NOMO-1 (cell line): ENCODE results near the gene HRK.
A peak's percentile ranks its signal among the peaks of the same experiment; 100 is the strongest.

ENCODE experiments used
- DNase-seq, 2 experiments: peaks; one replicate each; lab custom pipeline; 2025; ENCODE audit not compliant: unreplicated experiment in 2 of 2; lab: John Stamatoyannopoulos, UW

Gene HRK

DNA sequence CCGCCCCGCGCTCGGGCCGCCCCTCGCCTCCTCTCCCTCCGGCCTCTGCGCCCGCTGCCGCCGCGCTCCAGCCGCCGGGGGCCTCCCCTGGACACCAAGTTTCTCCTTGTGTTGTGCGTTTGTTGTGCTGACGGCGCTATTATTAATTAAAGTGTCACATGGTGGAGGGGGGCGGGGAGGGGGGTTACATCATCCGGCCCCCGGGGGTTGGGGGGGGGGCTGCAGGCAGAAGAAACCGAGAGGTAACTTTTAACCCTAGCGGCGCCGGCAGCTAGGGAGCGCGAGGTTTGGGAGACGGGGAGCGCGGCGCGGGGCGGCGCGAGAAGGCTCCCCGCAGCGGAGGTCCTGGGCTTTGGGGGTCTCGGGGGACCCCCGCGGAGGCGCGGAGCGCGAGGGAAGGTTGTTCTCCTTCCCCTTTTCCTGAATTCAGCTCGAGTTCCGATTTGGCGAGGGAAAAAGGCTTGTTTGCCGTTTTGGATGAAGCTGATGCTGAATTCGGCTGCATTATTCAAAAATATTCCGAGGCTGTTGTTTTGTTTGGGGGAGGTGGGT, at the start of gene HRK:
Gene HRK (minus strand): TSS at position 117 of the 552 bp plus-strand sequence. CDS start 134 bp downstream, outside the sequence.
- DNase-seq: peak in 1 of 2 experiments; percentile 36

DNA sequence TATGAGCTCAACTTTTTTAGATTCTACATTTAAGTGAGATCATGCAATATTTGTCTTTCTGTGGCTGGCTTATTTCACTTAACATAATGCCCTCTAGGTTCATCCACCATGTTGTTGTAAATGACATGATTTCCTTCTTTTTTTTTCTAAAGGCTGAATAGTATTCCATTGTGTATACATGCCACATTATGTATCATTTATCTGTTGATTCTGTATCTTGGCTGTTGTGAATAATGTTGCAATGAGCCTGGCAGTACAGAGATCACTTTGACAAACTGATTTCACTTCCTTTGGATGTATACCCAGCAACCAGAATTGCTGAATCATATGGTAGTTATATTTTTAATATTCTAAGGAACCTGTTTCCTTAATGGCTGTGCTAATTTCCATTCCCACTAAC, 48.6 kb upstream of the HRK start:
- DNase-seq: peak in 1 of 2 experiments; percentile 5

DNA sequence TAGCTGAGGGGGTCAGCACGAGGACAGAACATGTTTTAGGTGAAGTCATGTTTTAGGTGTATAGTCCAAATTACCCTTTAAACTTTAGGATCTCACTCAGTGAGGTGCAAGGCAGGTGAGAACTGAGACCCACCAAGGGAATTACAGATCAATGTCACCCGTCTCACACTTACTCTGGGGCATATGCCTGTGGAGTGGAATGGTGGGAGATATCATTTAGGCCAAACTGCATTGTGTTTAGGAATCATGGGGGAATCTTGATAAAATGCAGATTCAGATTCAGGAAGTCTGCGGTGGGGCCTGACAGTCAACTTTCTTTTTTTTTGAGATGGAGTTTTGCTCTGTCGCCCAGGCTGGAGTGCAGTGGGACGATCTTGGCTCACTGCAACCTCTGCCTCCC, 47.3 kb upstream of the HRK start:
- no peak for DNase-seq

DNA sequence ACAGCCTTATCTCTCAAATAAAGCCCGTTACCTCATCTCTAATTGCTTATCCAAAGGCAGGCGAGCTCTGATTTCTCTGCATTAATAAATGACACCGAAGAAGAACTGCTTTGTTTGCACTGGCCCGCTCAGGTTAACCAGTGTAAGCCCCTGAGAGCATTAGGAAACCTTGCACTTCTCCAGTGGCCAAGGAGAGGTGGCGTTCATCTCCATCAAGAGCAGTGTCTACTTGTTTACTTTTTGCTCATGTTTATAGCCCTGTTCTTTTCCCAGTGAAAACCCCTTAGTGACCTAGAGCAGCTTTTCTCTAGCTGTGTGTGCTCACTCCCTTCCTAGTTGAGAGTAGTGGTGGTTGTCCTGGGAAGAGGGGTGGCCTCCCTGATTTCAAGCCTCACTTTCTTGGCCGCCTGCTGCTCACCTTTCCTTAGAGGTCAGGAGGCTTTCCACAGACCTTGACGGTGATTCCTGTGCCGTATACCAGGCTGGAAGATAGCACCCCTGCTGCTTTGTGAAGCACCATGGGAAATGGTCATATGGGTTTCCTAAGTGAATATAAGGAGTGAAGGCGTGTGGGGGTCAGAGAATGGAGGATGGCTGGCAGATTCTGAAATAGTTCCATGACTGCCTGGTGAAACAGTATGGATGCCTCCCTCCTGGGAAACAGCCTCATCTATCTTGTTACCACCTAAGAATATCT, 46.2 kb upstream of the HRK start:
- no peak for DNase-seq

DNA sequence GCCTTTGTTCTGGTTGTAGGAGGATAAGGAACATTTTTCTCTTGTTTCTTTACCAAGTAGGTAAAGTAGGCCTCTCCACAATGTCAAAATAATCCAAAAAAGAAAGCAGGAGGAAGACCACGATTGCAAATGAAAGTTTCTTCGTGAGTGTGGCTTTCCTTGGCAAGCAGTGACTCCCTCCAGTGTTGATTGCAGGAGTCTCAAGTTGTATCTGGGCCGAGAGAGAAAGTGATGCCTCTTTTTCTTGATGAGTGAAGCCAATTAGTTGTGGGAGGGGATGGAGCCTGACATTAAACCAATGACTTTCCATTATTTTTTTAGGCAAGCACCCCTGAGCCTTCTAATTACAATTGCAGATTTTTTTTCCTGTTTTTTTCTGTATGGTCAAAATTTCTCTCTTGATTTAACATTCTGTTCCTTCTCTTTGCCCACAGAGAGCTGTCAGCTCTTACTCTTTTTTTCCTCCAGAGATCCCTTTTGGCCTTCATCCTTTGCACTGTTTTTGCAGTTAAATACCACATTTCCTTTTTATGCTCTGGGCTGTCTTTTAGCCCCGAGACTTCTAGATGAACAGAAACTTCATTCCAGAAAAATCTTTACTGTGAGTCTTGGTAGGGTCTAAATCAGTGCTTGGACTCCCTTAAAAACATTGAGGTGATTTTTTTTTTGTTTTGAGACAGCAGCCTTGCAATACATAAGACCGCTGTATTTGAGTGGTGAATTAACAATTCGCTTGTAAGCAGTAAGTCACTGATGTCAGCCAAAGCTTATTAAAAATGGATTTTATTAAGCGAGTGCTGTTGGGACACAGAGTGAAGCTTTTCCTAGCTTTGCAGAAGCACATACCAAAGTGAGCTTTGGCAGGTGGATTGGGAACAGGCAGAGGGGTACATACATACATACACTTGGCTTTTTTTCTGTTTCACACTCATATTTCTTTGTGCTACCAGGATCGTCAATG, 45.3 kb upstream of the HRK start:
- DNase-seq: no peak

DNA sequence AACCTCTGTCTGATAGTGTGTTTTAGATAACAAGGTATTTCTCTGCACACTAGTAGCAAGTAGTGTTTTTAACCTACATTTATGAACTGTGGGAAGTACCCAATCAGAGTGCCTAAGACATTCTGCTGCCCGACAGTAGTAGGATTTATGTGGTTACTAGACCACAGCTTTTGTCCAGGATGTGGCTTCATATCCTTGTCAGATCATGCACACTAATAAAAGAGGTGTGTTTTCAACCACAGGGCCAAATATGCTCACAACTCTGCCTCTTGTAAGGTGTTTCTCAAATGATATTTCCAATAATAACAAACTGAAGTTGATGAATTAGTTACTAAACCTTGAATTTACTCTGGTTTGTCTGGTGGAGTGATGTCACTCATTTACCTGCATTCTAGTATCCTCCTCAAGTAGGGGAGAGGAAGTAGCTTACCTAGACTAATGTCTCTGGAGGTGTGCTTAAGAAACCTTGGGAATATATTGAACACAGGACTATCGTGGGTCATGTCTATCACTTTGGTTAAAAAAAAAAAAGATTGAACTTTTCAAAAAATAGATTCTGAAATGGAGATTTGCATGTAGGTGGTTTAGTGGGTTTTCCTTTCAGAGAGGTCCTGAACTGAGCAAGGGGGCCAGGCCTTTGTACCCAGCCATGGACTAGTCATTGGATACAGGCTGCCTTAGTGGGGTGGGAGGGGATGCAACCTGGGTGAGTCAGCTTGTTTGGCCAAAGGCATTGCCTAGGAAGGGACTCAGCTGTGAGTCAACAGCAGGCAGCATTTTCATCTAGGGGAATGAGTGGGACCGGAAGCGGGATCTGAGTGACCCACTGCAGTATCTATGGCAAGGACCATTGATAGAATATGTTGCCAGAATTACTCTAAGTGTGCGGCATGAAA, 43.6 kb upstream of the HRK start:
- DNase-seq: peak in 1 of 2 experiments; percentile 56

DNA sequence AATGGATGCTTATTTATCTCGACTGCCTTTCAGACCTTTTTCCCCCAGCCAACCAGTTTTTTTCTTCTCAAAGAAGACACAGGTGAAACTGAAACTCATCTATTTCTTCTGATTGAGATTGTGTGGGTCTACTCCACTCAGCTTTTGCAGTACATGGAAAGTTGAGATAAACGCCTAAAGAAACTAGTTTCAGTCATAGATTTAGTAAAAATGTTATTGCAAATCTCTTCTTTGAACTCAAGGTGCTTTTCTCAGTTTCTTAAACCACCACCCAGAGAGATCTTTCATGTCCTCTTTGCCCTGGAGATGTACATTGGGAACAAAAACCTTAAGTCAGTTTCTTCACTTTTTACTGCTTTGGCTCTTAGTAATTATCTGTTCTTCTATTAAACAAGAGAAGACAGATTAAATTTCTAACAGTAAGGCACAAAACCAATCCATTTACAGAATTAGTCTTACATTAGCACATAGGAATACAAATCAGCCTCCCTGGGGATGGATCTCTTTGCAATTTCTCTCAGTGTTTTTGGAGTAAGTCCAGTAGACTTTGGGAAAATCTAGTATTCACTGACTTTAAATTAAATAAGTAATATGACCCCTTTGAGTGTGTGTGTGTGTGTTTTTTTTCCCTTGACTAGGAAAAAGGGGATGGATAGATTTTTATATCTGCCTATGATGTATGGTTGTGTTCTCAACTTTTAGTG, 41.1 kb upstream of the HRK start:
- no peak for DNase-seq

DNA sequence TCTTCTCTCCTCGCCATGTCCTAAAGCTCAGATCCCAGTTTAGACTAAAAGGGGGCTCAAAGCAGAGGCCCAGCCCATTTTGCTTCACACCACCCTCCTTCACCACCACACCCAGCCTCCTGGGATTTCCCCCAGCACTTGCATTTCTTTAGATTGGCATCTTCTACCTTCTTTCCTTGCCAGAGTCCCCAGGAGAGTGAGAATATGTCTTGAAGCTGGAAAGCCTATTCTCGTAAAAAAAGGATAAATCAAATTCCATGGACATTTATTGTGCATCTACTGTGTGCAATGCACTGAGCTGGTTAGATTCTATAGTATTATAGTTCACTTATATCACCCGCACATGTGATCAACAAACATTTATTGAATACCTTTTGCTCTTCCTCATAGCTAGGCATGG, 39.7 kb upstream of the HRK start:
- DNase-seq: no peak

DNA sequence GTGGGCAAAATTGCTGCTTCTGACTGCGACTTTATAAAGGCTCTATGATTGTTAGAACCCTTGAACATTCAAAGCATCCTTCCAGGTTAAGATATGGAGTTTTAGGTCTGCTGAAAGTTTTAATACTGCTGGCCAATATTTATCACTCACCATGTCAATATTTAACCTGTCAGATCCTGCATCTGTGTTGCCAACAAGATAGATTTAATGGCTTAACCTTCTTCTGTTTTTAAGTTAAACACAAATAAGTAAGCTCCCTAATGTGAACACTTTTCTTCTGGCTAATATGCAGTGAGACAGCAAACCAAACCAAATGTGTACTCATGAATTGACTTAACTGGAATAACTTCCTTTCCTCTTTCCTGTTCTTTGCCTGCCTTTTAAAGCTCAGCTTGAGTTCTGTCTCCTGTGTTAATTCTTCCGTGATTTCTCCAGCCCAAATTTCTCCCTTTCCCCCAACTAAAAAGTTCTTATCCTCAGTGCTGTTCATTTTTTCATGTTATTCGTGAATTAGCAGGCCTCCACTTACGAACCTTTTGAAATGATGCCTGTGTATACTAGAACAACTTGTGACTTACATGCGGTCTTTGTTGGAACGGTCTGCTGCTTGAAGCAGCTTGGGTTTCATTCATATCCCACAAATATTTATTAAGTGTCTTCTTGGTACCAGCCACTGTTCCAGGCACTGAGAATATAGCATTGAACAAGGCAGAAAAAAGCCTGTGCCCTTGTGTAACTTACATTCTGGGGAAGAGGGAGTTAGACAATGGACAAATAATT, 38.7 kb upstream of the HRK start:
- DNase-seq: no peak

DNA sequence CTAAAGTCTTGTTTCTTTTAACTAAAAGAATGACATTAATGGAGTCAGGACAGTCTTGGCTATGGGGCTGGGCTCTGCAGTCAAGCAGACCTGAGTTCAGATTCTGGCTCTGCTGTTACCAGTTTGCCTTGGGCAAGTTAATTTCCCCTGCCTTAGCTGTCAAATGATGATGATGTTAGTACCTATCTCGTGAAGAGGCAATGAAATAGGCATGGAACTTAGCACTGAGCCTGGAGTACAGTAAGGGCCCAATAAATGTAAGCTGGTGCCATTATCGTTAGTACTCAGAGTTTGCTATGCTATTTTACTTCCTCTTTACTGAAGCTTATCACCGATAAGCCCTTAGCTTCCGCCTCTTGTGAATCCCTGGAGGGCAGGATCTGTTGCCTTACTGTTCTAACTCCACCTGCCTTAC, 38.0 kb upstream of the HRK start:
- peak; percentile 1 to 27 for DNase-seq

DNA sequence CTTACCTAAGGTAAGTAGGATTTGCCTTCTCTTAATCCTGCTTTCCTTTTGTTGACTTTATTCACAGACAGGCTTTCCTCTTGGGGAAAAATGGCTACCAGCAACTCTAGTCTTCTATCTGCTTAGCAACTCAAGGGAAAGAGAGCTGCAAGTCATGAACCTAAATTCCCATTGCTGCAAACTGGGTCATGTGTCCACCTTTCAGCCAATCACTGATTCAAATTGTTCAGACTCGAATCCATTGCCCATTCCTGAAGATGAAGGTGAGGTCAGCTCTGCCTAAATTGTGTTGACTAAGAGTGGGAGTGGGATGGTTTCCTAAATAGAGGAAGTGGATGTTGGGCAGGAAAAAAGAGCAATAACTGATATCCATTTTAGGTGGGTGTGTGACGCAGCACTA, 37.2 kb upstream of the HRK start:
- no peak for DNase-seq

DNA sequence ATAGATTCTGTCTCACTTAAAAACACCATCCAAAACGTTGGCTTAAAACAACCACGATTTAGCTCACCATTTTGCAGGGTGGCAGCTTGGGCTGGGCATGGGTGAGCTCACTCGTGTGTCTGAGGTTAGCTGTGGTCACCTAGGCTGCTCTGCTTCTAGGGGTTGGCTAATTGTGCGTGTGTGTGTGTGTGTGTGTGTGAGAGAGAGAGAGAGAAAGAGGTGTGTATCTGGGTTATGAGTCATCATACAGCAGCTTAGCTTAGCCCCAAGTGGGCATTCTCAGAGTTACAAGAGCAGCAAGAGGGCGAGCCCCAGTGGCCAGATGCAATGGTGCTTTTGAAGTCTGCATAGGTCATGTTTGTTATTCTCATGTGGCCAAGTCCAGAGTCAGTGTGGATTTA, 35.5 kb upstream of the HRK start:
- peak; percentile 63 to 65 for DNase-seq

DNA sequence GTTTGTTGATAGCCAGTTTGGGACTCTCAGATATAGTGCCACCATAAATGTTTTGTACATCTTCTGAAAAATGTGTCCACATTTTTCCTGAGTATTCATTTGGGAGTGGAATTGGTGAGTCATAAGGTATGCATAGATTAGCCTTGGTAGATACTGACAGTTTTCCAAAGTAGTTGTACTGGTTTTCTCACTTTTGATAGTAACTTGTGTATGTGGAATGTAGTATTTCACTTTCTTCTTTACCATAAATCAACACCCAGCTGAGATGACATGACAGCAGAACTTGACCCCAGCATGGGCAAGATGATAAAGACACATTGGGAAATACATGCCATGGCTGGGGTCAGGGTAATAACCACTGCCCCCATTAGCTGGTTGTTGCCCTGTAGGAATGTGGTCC, 34.9 kb upstream of the HRK start:
- no peak for DNase-seq

DNA sequence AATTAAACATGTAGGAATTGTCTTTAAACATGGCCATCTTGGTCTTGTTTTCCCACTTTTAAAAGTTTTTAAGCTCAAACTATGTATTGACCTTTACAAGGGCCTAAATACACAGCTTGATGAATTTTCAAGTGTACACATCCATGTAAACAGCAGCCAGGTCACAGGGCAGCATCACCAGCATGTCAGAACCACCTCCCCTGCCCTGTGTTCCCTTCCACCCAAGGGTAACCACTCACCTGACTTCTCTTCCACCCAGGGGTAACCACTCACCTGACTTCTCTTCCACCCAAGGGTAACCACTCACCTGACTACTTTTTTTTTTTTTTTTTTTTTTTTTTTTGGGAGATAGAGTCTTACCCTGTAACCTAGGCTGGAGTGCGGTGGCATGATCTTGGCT, 34.1 kb upstream of the HRK start:
- DNase-seq: no peak

DNA sequence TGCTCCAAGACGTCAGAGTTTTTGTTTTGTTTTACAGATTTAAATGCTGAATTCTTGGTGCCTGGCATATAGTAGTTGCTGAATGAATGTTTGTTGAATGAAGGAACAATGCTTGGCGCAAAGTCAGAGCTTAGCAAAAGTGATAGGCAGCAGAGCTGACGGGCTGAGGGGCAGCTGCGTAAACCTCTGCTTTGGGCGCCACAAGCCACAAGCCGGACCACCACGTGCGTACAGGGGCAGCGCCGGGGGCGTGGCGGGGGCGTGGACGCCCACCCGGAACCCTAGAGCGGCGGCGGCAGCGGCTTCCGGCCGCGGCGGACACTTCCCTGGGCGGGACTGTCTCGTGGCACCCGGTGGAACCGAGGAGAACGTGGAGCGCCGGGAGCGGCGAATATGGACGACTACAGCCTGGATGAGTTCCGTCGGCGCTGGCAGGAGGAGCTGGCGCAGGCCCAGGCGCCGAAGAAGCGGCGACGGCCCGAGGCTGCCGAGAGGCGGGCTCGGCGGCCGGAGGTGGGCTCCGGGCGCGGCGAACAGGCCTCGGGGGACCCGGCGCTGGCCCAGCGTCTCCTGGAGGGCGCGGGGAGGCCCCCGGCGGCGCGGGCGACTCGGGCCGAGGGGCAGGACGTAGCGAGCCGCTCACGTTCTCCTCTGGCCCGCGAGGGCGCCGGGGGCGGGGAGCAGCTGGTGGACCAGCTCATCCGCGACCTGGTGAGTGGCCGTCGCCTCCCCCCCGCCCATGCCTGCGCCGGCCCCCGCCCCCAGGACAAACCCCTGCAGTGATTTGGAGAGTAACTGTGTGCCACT, 29.6 kb upstream of the HRK start, which contains the start of gene FBXW8:
Gene FBXW8 (plus strand): TSS at position 306 of the 807 bp plus-strand sequence. CDS start 88 bp downstream, at position 394.
- DNase-seq: peak; percentile 59 to 81

DNA sequence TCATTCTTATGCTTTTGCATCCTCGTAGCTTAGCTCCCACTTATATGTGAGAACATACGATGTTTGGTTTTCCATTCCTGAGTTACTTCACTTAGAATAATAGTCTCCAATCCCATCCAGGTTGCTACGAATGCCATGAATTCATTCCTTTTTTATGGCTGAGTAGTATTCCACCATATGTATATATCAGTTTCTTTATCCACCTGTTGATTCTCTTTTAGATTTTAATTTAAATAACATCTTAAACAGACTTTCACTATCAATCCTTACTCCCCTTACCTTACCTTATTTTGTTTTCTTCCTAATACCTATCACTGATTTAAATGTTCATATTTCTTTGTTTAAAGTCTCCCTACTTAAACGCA, 29.0 kb upstream of the HRK start:
- DNase-seq: no peak

DNA sequence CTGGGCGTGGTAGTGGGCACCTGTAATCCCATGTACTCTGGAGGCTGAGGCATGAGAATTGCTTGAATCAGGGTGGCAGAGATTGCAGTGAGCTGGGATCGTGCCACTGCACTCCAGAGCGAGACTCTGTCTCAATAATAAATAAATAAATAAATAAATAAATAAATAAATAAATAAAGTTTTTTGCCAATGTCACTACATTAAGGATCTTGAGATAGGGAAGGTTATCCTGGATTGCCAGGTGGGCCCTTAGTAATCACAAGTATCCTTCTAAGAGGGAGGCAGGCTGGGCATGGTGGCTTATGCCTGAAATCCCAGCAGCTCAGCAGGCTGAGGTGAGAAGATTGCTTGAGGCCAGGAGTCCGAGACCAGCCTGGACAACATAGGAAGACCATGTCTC, 25.0 kb upstream of the HRK start:
- DNase-seq: no peak

DNA sequence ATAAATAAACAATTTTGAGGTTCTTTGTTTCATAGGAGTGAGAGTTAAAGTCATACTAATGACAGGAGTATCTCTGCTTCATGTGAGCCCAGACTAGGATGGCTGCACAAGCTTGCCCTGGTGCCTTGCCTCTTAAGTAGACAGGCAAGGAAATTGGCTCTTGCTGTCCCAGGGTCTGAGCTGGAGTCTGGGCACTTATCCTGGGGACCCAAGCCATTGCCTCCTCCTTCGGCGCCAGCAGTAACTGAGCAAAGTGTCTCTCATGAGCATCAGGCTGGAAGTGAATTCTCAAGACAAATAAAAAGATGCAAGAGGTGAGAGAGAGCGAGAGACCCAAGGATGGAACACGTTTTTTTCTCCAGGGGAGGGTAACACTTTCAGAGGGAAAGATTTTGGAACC, 22.6 kb upstream of the HRK start:
- no peak for DNase-seq
